Pulmonary artery endothelial cell (primary cell): ENCODE results near the gene FABP6. TPM values are rescaled to one million over a fixed set of nuclear protein-coding genes. Genes with fewer than 3 reads are reported as not detected.
"Not testable (repeated sequence)": the region's sequence is repeated elsewhere in the genome, so short reads cannot be mapped to it uniquely, and the experiment has no call there.

Experiments used
- DNase-seq: peaks from one replicate; pipeline ENCODE4 v3.0.0-alpha.2; 2011; ENCODE audit warnings: low read depth, low spot score
- total RNA-seq: library from RNA; depleted of rRNA; stranded (reverse); fragments of >200 nt; gene quantifications from 2 replicates; pipeline ENCODE4 v1.2.3, GENCODE V29; 2014

FABP6 gene
- not detected in 2 replicates for total RNA-seq

- DNase-seq: no peak
Observed at GRCh38 chr5:160229190-160229742, at the start of gene FABP6. Gene FABP6, plus strand, starts transcription at chr5:160229506. Its CDS starts 52 bp downstream, at chr5:160229558.

GRCh38 chr5:160180931-160181330 is 48.4 kb upstream of the FABP6 start:
- DNase-seq: no peak

- no peak for DNase-seq
Observed at GRCh38 chr5:160181965-160182622, 47.2 kb upstream of the FABP6 start.

GRCh38 chr5:160183075-160183474 is 46.2 kb upstream of the FABP6 start:
- DNase-seq: no peak

GRCh38 chr5:160185626-160186360 is 43.5 kb upstream of the FABP6 start:
- no peak for DNase-seq

- no peak for DNase-seq
Observed at GRCh38 chr5:160186480-160186879, 42.8 kb upstream of the FABP6 start.

GRCh38 chr5:160187091-160187490 is 42.2 kb upstream of the FABP6 start:
- DNase-seq: no peak

GRCh38 chr5:160188141-160189015 is 40.9 kb upstream of the FABP6 start:
- DNase-seq: no peak

GRCh38 chr5:160192424-160192823 is 36.9 kb upstream of the FABP6 start:
- no peak for DNase-seq

GRCh38 chr5:160193076-160193475 is 36.2 kb upstream of the FABP6 start:
- DNase-seq: not testable (repeated sequence)

- not testable (repeated sequence) for DNase-seq
Observed at GRCh38 chr5:160193790-160194189, 35.5 kb upstream of the FABP6 start.

- DNase-seq: no peak
Observed at GRCh38 chr5:160197341-160198144, 31.8 kb upstream of the FABP6 start.

- no peak for DNase-seq
Observed at GRCh38 chr5:160198146-160198545, 31.2 kb upstream of the FABP6 start.

- no peak for DNase-seq
Observed at GRCh38 chr5:160198841-160199409, 30.4 kb upstream of the FABP6 start.

GRCh38 chr5:160199410-160199911 is 29.8 kb upstream of the FABP6 start:
- DNase-seq: no peak

GRCh38 chr5:160207061-160207460 is 22.2 kb upstream of the FABP6 start:
- no peak for DNase-seq

- DNase-seq: no peak
Observed at GRCh38 chr5:160209917-160210316, 19.4 kb upstream of the FABP6 start.

GRCh38 chr5:160210606-160211005 is 18.7 kb upstream of the FABP6 start:
- DNase-seq: no peak

GRCh38 chr5:160211352-160211751 is 18.0 kb upstream of the FABP6 start:
- no peak for DNase-seq

- DNase-seq: no peak
Observed at GRCh38 chr5:160213537-160213936, 15.8 kb upstream of the FABP6 start.
